Mucosa of descending colon (tissue), 3 donors: ENCODE measurements around the gene EBF4. TPM values are rescaled to one million over a fixed set of nuclear protein-coding genes. Genes with fewer than 3 reads are reported as not detected.

Experiments
- ATAC-seq: fragments of 200-7000 bp; cut with Tn5 transposase; one replicate; pipeline ENCODE4 v1.9.1; 2020; ENCODE audit warnings: mild to moderate bottlenecking, moderate library complexity
- DNase-seq, 3 donors: peaks; one replicate each; pipeline ENCODE4 v3.0.0-alpha.2; 2020
- H3K36me3 ChIP-seq: fragments of 200-600 bp; one replicate; pipeline ENCODE4 v1.8.0; 2021; ENCODE audit warnings: low read depth, mild to moderate bottlenecking
- H3K4me1 ChIP-seq: fragments of 200-600 bp; one replicate; pipeline ENCODE4 v1.8.0; 2021; ENCODE audit warnings: low read depth, mild to moderate bottlenecking
- H3K4me3 ChIP-seq: fragments of 200-600 bp; one replicate; pipeline ENCODE4 v1.8.0; 2021; ENCODE audit warnings: mild to moderate bottlenecking
- H3K9me3 ChIP-seq: fragments of 200-600 bp; one replicate; pipeline ENCODE4 v1.8.0; 2021; ENCODE audit warnings: mild to moderate bottlenecking
- CTCF ChIP-seq: fragments of 200-600 bp; IDR thresholded peaks from one replicate; pipeline ENCODE4 v1.8.0; 2022; ENCODE audit warnings: antibody characterized with exemption, mild to moderate bottlenecking
- intact Hi-C, 2 donors: fragments of 100-400 bp; cut with DNase I in 1 of 2; cut with micrococcal nuclease in 1 of 2; formaldehyde crosslinking; loops; one replicate each; pipeline versions ENCODE4 v1.11.0 to v1.11.1; 2022; cut with DNase I, micrococcal nuclease
- total RNA-seq, 3 donors: library from RNA; stranded (reverse); fragmentation: NEBNext Ultra II Directional in 2 of 3; extraction: Animal tissue kit (Norgen Biotek cat#: 25700) in 2 of 3; gene quantifications; one replicate each; pipeline versions ENCODE4 v1.2.1 to v1.2.4, GENCODE V29; 2021 to 2023
- donor health status: DM: no; HTN: no; CAD: no; lungs with moderate emphysema.
- donor health status: DM: no; HTN: no; CAD: no.
- donor health status: DM: no; HTN: yes; CAD: no.

EBF4 gene
- total RNA-seq, 3 donors from 2014 or later: 3.6 to 53.3 (median 4.5) TPM

GRCh38 chr20:2748551-2749342, 56.2 kb downstream of the EBF4 start:
- no peak for TF ChIP-seq CTCF
- Histone ChIP-seq H3K36me3 (no peaks in the 10 kb centered on the region), H3K4me3 (no peak overlapping the region), H3K4me1 (peaks cover 34% of the 10 kb centered on the region), H3K9me3 (no peaks in the 10 kb centered on the region)
- DNase-seq (no peak), ATAC-seq (no peak)
- intact Hi-C loops: loop anchor here in 1 of 2 donors (10.0 kb wide), 1 partner anchor 254 kb away; no protein-coding TSS in a partner anchor

GRCh38 chr20:2749343-2749950, 56.9 kb downstream of the EBF4 start:
- Histone ChIP-seq H3K36me3 (no peaks in the 10 kb centered on the region), H3K4me1 (peaks cover 34% of the 10 kb centered on the region), H3K9me3 (no peaks in the 10 kb centered on the region), H3K4me3 (no peak overlapping the region)
- ATAC-seq (no peak), DNase-seq (peak in 1 of 3 donors; percentile 42)
- TF ChIP-seq CTCF: no peak
- intact Hi-C loops: loop anchor here in 1 of 2 donors (10.0 kb wide), 1 partner anchor 255 kb away; no protein-coding TSS in a partner anchor

- ATAC-seq (peak; percentile 34), DNase-seq (peak in 2 of 3 donors; percentile 20 to 60)
- Histone ChIP-seq H3K36me3 (no peaks in the 10 kb centered on the region), H3K9me3 (no peaks in the 10 kb centered on the region), H3K4me1 (peaks cover 34% of the 10 kb centered on the region), H3K4me3 (no peak overlapping the region)
- no peak for TF ChIP-seq CTCF
- intact Hi-C loops: loop anchor here in 1 of 2 donors (10.0 kb wide), 1 partner anchor 255 kb away; no protein-coding TSS in a partner anchor
These were observed 57.4 kb downstream of the EBF4 start for GRCh38 chr20:2749951-2750490.

GRCh38 chr20:2750491-2751251, 58.1 kb downstream of the EBF4 start:
- no peak overlapping the region for H3K4me3 ChIP-seq
- intact Hi-C loops: no loop called here

More at GRCh38 chr20:2750491-2751251, 58.1 kb downstream of the EBF4 start:
- DNase-seq (peak; percentile 40 to 66 (median 48)), ATAC-seq (peak; percentile 66)
- no peaks in the 10 kb centered on the region for H3K9me3 ChIP-seq
- TF ChIP-seq CTCF: no peak
- H3K36me3 ChIP-seq: no peaks in the 10 kb centered on the region
- peaks cover 34% of the 10 kb centered on the region for H3K4me1 ChIP-seq
